HK-2 (cell line): Measurements from ENCODE around the gene HDAC4.

Source experiments
- DNase-seq: peaks from one replicate; pipeline ENCODE4 v3.0.0-alpha.2; 2018; ENCODE audit not compliant: unreplicated experiment

Gene HDAC4

GRCh38 chr2:239085201-239085992 lies 315.4 kb downstream of the HDAC4 start:
- no peak for DNase-seq

- DNase-seq: no peak
Measured at GRCh38 chr2:239084007-239084406, 316.8 kb downstream of the HDAC4 start.

- DNase-seq: no peak
Measured at GRCh38 chr2:239082425-239082824, 318.4 kb downstream of the HDAC4 start.

- DNase-seq: no peak
Measured at GRCh38 chr2:239081622-239082021, 319.2 kb downstream of the HDAC4 start.

- DNase-seq: no peak
Measured at GRCh38 chr2:239081046-239081445, 319.8 kb downstream of the HDAC4 start.

GRCh38 chr2:239079671-239080294 lies 321.0 kb downstream of the HDAC4 start:
- no peak for DNase-seq

GRCh38 chr2:239078128-239078924 lies 322.5 kb downstream of the HDAC4 start:
- DNase-seq: no peak

- no peak for DNase-seq
Measured at GRCh38 chr2:239077260-239077659, 323.6 kb downstream of the HDAC4 start.

GRCh38 chr2:239075918-239076758 lies 324.7 kb downstream of the HDAC4 start:
- no peak for DNase-seq

- DNase-seq: no peak
Measured at GRCh38 chr2:239073745-239074530, 326.9 kb downstream of the HDAC4 start.

GRCh38 chr2:239073270-239073669 lies 327.6 kb downstream of the HDAC4 start:
- DNase-seq: no peak

GRCh38 chr2:239072786-239073185 lies 328.0 kb downstream of the HDAC4 start:
- no peak for DNase-seq

GRCh38 chr2:239070466-239070865 lies 330.4 kb downstream of the HDAC4 start:
- DNase-seq: no peak

- peak; percentile 18 for DNase-seq
Measured at GRCh38 chr2:239069362-239070333, 331.2 kb downstream of the HDAC4 start.

GRCh38 chr2:239068411-239068810 lies 332.4 kb downstream of the HDAC4 start:
- DNase-seq: no peak

GRCh38 chr2:239067196-239067865 lies 333.5 kb downstream of the HDAC4 start:
- DNase-seq: no peak

GRCh38 chr2:239066597-239066996 lies 334.2 kb downstream of the HDAC4 start:
- no peak for DNase-seq

GRCh38 chr2:239065962-239066361 lies 334.9 kb downstream of the HDAC4 start:
- DNase-seq: no peak

GRCh38 chr2:239065537-239065936 lies 335.3 kb downstream of the HDAC4 start:
- no peak for DNase-seq
